ENCODE data around the gene WDR19. TPM values are rescaled to one million over a fixed set of nuclear protein-coding genes. Genes with fewer than 3 reads are reported as not detected.

WDR19 gene
- total RNA-seq, 4 donors from 2014 or later = 53.6 to 71.2 (median 66.1) TPM

DNA sequence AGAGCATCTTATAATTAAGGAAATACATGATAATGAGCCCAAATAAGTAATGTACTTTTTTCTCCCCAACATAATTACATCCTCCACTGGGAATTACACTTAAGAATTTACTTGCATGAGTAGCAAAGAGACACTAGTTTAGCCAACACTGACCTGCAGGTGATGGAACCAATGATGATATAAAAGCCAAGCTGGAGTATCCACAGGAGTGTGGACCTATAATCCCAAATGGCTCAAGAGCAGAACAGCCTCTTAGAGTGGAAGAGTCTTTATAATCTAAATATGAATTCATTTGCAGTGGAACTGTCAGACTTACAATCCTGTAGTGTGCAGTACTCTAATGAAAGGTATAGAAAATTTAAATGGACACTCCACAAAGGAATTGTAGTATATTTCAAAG is 22.2 kb downstream of the WDR19 start:
- TF ChIP-seq, protein P1, sequence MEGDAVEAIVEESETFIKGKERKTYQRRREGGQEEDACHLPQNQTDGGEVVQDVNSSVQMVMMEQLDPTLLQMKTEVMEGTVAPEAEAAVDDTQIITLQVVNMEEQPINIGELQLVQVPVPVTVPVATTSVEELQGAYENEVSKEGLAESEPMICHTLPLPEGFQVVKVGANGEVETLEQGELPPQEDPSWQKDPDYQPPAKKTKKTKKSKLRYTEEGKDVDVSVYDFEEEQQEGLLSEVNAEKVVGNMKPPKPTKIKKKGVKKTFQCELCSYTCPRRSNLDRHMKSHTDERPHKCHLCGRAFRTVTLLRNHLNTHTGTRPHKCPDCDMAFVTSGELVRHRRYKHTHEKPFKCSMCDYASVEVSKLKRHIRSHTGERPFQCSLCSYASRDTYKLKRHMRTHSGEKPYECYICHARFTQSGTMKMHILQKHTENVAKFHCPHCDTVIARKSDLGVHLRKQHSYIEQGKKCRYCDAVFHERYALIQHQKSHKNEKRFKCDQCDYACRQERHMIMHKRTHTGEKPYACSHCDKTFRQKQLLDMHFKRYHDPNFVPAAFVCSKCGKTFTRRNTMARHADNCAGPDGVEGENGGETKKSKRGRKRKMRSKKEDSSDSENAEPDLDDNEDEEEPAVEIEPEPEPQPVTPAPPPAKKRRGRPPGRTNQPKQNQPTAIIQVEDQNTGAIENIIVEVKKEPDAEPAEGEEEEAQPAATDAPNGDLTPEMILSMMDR (IDR thresholded peaks at IDR 0.05; ENCODE audit: low read depth) = no peak

DNA sequence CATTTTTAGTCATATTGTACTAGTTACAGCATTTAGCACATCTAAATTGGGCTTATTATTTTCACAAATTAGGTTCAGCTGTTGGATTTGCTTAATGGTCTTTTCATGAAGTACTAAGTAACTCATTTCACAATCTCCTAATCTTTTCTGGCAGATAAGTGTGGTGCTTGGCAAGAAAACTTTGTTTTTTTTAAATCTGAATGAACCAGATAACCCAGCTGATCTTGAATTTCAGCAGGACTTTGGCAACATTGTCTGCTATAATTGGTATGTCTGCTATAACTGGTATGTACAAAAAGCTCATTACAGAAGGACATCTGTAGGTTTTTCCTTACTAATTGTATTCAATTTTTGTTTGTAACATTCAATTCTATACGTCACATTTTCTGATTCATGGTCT is 22.7 kb downstream of the WDR19 start:
- TF ChIP-seq, protein P1 (IDR thresholded peaks at IDR 0.05; ENCODE audit: low read depth) = no peak

DNA sequence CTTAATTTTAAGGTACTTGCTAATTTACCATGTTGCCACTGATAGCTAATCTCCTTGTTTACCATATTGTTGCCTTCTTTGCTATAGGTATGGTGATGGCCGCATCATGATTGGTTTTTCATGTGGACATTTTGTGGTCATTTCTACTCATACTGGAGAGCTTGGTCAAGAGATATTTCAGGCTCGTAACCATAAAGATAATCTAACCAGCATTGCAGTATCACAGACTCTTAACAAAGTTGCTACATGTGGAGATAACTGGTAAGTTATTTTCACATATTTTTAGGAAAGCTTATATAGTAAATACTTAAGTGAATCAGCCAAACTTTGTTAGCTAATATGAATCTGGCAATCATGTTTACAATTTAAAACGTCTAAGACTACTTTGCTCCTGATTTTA is 23.1 kb downstream of the WDR19 start:
- TF ChIP-seq, protein P1 (IDR thresholded peaks at IDR 0.05; ENCODE audit: low read depth) = no peak

DNA sequence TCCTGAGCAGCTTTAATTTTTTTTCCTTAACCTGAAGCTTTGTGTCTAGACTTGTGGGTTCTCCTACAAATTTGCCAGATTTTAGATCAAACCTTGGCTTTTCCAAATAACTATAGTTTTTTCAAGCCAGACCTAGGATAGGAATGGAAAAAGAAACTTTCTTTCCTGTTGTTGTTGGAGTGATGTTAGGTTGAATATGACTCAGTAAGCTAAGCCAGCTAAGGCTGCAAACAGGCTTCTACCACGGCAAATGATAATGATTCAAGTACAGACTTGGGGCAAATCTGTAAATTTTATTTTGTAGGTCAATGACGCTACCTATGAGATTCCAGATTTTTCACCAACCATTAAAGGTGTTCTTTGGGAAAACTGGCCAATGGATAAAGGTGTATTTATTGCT is 45.6 kb downstream of the WDR19 start:
- TF ChIP-seq, protein P1 (IDR thresholded peaks at IDR 0.05; ENCODE audit: low read depth) = no peak

DNA sequence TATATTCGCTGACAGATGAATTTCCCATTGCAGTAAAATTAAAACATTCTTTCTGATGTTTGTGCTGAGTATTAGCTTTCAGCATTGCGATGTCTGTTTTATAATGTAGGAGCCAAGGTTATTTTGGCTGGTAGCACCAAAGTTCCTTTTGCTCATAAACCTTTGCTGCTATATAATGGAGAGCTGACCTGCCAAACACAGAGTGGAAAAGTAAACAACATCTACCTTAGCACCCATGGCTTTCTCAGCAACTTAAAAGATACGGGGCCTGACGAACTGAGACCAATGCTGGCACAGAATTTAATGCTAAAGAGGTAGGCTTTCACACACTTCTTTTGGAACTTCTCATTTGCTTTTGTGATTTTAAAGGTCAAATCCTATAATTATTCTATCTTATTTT is 46.0 kb downstream of the WDR19 start:
- TF ChIP-seq, protein P1 (IDR thresholded peaks at IDR 0.05; ENCODE audit: low read depth) = no peak

DNA sequence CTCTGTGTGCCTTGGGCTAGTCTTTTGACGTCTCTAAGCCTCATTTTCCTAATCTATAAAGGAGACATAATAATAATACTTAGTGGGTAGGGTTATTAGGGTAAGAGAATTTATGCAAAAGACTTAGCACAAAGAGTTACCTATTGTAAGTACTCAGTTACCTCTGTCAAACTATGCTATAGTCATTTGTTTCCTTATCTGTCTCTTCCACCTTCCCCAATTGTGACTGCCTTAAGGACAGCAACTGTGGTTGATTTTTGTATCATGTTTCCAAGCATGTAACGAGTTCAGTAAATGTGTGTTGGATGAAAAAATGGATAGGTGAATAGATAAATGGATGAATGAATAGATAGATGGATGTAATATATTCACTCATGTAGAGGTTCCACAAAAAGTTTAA is 48.1 kb downstream of the WDR19 start:
- TF ChIP-seq, protein P1 (IDR thresholded peaks at IDR 0.05; ENCODE audit: low read depth) = no peak

DNA sequence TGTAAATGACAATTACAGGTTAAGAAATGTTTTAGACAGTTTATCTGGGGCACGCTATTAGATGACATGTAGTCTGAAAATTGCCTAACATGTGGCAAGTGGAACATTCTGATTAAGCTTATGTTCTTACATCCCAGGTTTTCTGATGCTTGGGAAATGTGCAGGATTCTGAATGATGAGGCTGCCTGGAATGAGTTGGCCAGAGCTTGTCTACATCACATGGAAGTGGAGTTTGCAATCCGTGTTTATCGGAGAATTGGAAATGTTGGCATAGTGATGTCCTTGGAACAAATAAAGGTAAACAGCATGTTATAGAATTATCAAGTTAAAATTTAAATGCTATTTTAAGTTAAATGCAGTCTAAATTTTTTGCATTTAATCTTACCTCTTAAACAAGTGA is 49.3 kb downstream of the WDR19 start:
- TF ChIP-seq, protein P1 (IDR thresholded peaks at IDR 0.05; ENCODE audit: low read depth) = no peak
